ENCODE measurements around the gene LCE2C.

DNA sequence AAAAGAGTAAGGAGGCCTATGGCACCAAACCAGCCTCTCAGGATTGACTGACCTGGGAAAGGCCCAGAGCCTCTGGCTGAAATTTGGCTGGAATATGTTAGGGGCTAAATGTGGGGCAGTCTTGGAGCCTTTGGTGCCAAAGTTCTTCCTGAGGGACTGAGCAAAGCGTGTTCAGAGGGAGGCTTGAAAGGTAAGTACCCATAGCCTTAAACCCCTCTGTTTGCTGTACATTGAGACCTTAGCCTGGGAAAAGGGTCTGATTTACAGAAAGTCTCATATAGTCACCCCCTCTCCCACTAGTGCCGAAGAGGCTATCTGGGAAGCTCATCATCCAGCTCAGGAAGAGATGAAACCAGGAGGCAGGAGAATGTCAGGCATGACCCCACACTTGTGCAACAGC, 32.8 kb downstream of the LCE2C start, which contains the start of gene LCE4A:
- TF ChIP-seq, protein P1, sequence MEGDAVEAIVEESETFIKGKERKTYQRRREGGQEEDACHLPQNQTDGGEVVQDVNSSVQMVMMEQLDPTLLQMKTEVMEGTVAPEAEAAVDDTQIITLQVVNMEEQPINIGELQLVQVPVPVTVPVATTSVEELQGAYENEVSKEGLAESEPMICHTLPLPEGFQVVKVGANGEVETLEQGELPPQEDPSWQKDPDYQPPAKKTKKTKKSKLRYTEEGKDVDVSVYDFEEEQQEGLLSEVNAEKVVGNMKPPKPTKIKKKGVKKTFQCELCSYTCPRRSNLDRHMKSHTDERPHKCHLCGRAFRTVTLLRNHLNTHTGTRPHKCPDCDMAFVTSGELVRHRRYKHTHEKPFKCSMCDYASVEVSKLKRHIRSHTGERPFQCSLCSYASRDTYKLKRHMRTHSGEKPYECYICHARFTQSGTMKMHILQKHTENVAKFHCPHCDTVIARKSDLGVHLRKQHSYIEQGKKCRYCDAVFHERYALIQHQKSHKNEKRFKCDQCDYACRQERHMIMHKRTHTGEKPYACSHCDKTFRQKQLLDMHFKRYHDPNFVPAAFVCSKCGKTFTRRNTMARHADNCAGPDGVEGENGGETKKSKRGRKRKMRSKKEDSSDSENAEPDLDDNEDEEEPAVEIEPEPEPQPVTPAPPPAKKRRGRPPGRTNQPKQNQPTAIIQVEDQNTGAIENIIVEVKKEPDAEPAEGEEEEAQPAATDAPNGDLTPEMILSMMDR (IDR thresholded peaks at IDR 0.05) = no peak
- no peak for TF ChIP-seq POLR2A (IDR thresholded peaks at IDR 0.05)

All from body of pancreas (tissue), 4 donors.